GM21526 (cell line): ENCODE data around the gene PLEKHA8.

Experiments
- ATAC-seq: cut with Tn5 transposase; IDR thresholded peaks from one replicate; pipeline ENCODE4 v1.9.1; 2021; ENCODE audit warnings: moderate library complexity; ENCODE audit not compliant: unreplicated experiment, low FRiP score

The PLEKHA8 gene

GRCh38 chr7:30028216-30028748 lies at the start of gene PLEKHA8:
TSS of gene PLEKHA8 (plus strand) at chr7:30028412. CDS start at chr7:30028763, 351 bp downstream.
- ATAC-seq: peak; percentile 50

- no peak for ATAC-seq
These were observed 48.1 kb upstream of the PLEKHA8 start for GRCh38 chr7:29980151-29980550.

GRCh38 chr7:29987083-29987482 lies 41.1 kb upstream of the PLEKHA8 start:
- ATAC-seq: no peak

- ATAC-seq: no peak
These were observed 40.3 kb upstream of the PLEKHA8 start for GRCh38 chr7:29987811-29988317.

- ATAC-seq: peak; percentile 39
These were observed 39.6 kb upstream of the PLEKHA8 start for GRCh38 chr7:29988424-29989256.

- ATAC-seq: peak; percentile 31
These were observed 38.8 kb upstream of the PLEKHA8 start, which contains the start of gene SCRN1 for GRCh38 chr7:29989257-29989995. TSS of gene SCRN1 (minus strand) at chr7:29989801. CDS start at chr7:29969067, 20,734 bp downstream.

- ATAC-seq: no peak
These were observed 37.3 kb upstream of the PLEKHA8 start for GRCh38 chr7:29990931-29991330.

- no peak for ATAC-seq
These were observed 36.3 kb upstream of the PLEKHA8 start for GRCh38 chr7:29991937-29992336.

GRCh38 chr7:29993140-29993539 lies 35.1 kb upstream of the PLEKHA8 start:
- no peak for ATAC-seq

GRCh38 chr7:29995652-29996051 lies 32.6 kb upstream of the PLEKHA8 start:
- ATAC-seq: no peak

GRCh38 chr7:29996321-29996720 lies 31.9 kb upstream of the PLEKHA8 start:
- ATAC-seq: no peak

GRCh38 chr7:29998489-29998888 lies 29.7 kb upstream of the PLEKHA8 start:
- no peak for ATAC-seq

GRCh38 chr7:30001998-30002397 lies 26.2 kb upstream of the PLEKHA8 start:
- ATAC-seq: no peak

- no peak for ATAC-seq
These were observed 25.1 kb upstream of the PLEKHA8 start for GRCh38 chr7:30003098-30003497.

GRCh38 chr7:30005464-30005863 lies 22.7 kb upstream of the PLEKHA8 start:
- ATAC-seq: no peak

- ATAC-seq: no peak
These were observed 18.2 kb upstream of the PLEKHA8 start for GRCh38 chr7:30010021-30010420.

GRCh38 chr7:30012757-30013156 lies 15.5 kb upstream of the PLEKHA8 start:
- ATAC-seq: no peak

GRCh38 chr7:30018451-30018850 lies 9.8 kb upstream of the PLEKHA8 start:
- no peak for ATAC-seq

- ATAC-seq: no peak
These were observed 8.8 kb upstream of the PLEKHA8 start for GRCh38 chr7:30019387-30019786.

- no peak for ATAC-seq
These were observed 8.3 kb upstream of the PLEKHA8 start for GRCh38 chr7:30019960-30020359.

GRCh38 chr7:30020535-30020934 lies 7.7 kb upstream of the PLEKHA8 start:
- no peak for ATAC-seq
